ENCODE measurements around the gene RAMP2.
"Not testable (repeated sequence)": the region's sequence is repeated elsewhere in the genome, so short reads cannot be mapped to it uniquely, and the experiment has no call there.

RAMP2 gene

GRCh38 chr17:42767512-42767911 is 6.5 kb downstream of the RAMP2 start:
- in situ Hi-C loops (cut with MboI; ENCODE audit: low sequenced_read_pairs) = no loop called here

GRCh38 chr17:42768006-42768405 is 7.0 kb downstream of the RAMP2 start:
- in situ Hi-C loops (cut with MboI; ENCODE audit: low sequenced_read_pairs) = not testable (repeated sequence)

GRCh38 chr17:42769964-42770363 is 8.9 kb downstream of the RAMP2 start:
- in situ Hi-C loops (cut with MboI; ENCODE audit: low sequenced_read_pairs) = not testable (repeated sequence)

GRCh38 chr17:42772945-42773289 is 11.9 kb downstream of the RAMP2 start:
- in situ Hi-C loops (cut with MboI; ENCODE audit: low sequenced_read_pairs) = no loop called here

GRCh38 chr17:42773290-42774035 is 12.4 kb downstream of the RAMP2 start, which contains the start of gene VPS25:
VPS25 (plus strand) TSS chr17:42773449; CDS start chr17:42773476, 27 bp downstream.
- in situ Hi-C loops (cut with MboI; ENCODE audit: low sequenced_read_pairs) = no loop called here

- in situ Hi-C loops (cut with MboI; ENCODE audit: low sequenced_read_pairs) = no loop called here
These were observed 13.2 kb downstream of the RAMP2 start for GRCh38 chr17:42774066-42774745.

- in situ Hi-C loops (cut with MboI; ENCODE audit: low sequenced_read_pairs) = no loop called here
These were observed 14.6 kb downstream of the RAMP2 start for GRCh38 chr17:42775534-42776098.

- in situ Hi-C loops (cut with MboI; ENCODE audit: low sequenced_read_pairs) = no loop called here
These were observed 17.5 kb downstream of the RAMP2 start for GRCh38 chr17:42778570-42778969.

- in situ Hi-C loops (cut with MboI; ENCODE audit: low sequenced_read_pairs) = no loop called here
These were observed 18.4 kb downstream of the RAMP2 start for GRCh38 chr17:42779304-42779935.

- in situ Hi-C loops (cut with MboI; ENCODE audit: low sequenced_read_pairs) = no loop called here
These were observed 19.2 kb downstream of the RAMP2 start, which contains the start of gene WNK4 for GRCh38 chr17:42779936-42780850. WNK4 (plus strand) TSS chr17:42780610; CDS start chr17:42780699, 89 bp downstream.

- in situ Hi-C loops (cut with MboI; ENCODE audit: low sequenced_read_pairs) = no loop called here
These were observed 20.0 kb downstream of the RAMP2 start for GRCh38 chr17:42780851-42781638.

- in situ Hi-C loops (cut with MboI; ENCODE audit: low sequenced_read_pairs) = no loop called here
These were observed 20.7 kb downstream of the RAMP2 start for GRCh38 chr17:42781639-42782165.

- in situ Hi-C loops (cut with MboI; ENCODE audit: low sequenced_read_pairs) = no loop called here
These were observed 21.4 kb downstream of the RAMP2 start for GRCh38 chr17:42782166-42783061.

- in situ Hi-C loops (cut with MboI; ENCODE audit: low sequenced_read_pairs) = no loop called here
These were observed 22.2 kb downstream of the RAMP2 start for GRCh38 chr17:42783062-42783790.

GRCh38 chr17:42783791-42784138 is 22.7 kb downstream of the RAMP2 start:
- in situ Hi-C loops (cut with MboI; ENCODE audit: low sequenced_read_pairs) = no loop called here

- in situ Hi-C loops (cut with MboI; ENCODE audit: low sequenced_read_pairs) = no loop called here
These were observed 23.4 kb downstream of the RAMP2 start for GRCh38 chr17:42784409-42784808.

GRCh38 chr17:42784811-42785592 is 24.0 kb downstream of the RAMP2 start:
- in situ Hi-C loops (cut with MboI; ENCODE audit: low sequenced_read_pairs) = no loop called here
